C4-2B (cell line): ENCODE measurements around the gene RPF1.

Experiments
- CTCF ChIP-seq: fragments of 450-650 bp; conservative IDR thresholded peaks from 2 replicates; pipeline ENCODE4 v1.5.1; 2017; ENCODE audit warnings: mild to moderate bottlenecking
- ZFX ChIP-seq: fragments of 450-650 bp; IDR thresholded peaks from 2 replicates; pipeline ENCODE4 v1.6.1; 2017

- no peak for TF ChIP-seq CTCF
- no peak for TF ChIP-seq ZFX
Measured at GRCh38 chr1:84524590-84524989, 45.5 kb downstream of the RPF1 start.
